ENCODE measurements around the gene MLST8. TPM values are rescaled to one million over a fixed set of nuclear protein-coding genes. Genes with fewer than 3 reads are reported as not detected.

Gene MLST8
- total and polyA plus RNA-seq, 4 donors: 11.1 to 26.7 (median 20.2) TPM

GRCh38 chr16:2171601-2172178 is 33.6 kb upstream of the MLST8 start:
- H3K27ac ChIP-seq (ENCODE audit: low read depth in 1 of 2, low read length in 2 of 2): no peak overlapping the region

GRCh38 chr16:2172688-2173335 is 32.4 kb upstream of the MLST8 start:
- DNase-seq (ENCODE audit: low spot score): no peak
- H3K4me3 ChIP-seq (ENCODE audit: low read depth in 1 of 3, low read length in 3 of 3): no peak overlapping the region
- H3K4me1 ChIP-seq (ENCODE audit: control insufficient read depth in 4 of 4, insufficient read depth in 4 of 4, low read length in 3 of 4): no peaks in the 10 kb centered on the region
- TF ChIP-seq REST (IDR thresholded peaks at IDR 0.05) (no peak), CTCF (IDR thresholded peaks at IDR 0.05; ENCODE audit: low read depth, low read length, missing input control) (no peak), TAF1 (conservative IDR thresholded peaks at IDR 0.05) (no peak), MAX (IDR thresholded peaks at IDR 0.05) (no peak), FOXA2 (IDR thresholded peaks at IDR 0.05) (no peak), EGR1 (IDR thresholded peaks at IDR 0.05; ENCODE audit: low read depth in 2 of 2) (no peak), RXRA (IDR thresholded peaks at IDR 0.05) (no peak), YY1 (IDR thresholded peaks at IDR 0.05) (no peak), HNF4A (conservative IDR thresholded peaks at IDR 0.05) (no peak), ATF3 (IDR thresholded peaks at IDR 0.05) (no peak), RAD21 (IDR thresholded peaks at IDR 0.05) (no peak), HNF4G (IDR thresholded peaks at IDR 0.05) (no peak), SP1 (IDR thresholded peaks at IDR 0.05) (no peak), GABPA (IDR thresholded peaks at IDR 0.05 in 1 of 2, conservative IDR thresholded peaks at IDR 0.05 in 1 of 2) (no peak), JUND (IDR thresholded peaks at IDR 0.05) (no peak), FOXA1 (IDR thresholded peaks at IDR 0.05) (no peak), ZBTB33 (IDR thresholded peaks at IDR 0.05) (no peak)
- no peak overlapping the region for H3K9ac ChIP-seq (ENCODE audit: low read depth in 1 of 2, low read length in 2 of 2)
- H3K27ac ChIP-seq (ENCODE audit: low read depth in 1 of 2, low read length in 2 of 2): no peak overlapping the region
- peaks cover 17 to 67% (median 33%) of the 10 kb centered on the region in 4 donors for H3K36me3 ChIP-seq (ENCODE audit: control insufficient read depth in 4 of 4, insufficient read depth in 3 of 4, low read depth in 1 of 4, low read length in 3 of 4)
- H3K9me3 ChIP-seq (ENCODE audit: control insufficient read depth in 4 of 4, low read length in 3 of 4): no peaks in the 10 kb centered on the region
- H3K27me3 ChIP-seq (ENCODE audit: control insufficient read depth in 4 of 4, insufficient read depth in 4 of 4, low read length in 3 of 4): no peaks in the 10 kb centered on the region
- 96% methylated on average over 29 of the region's 29 CpGs for WGBS

More at GRCh38 chr16:2171601-2172178, 33.6 kb upstream of the MLST8 start:
- Histone ChIP-seq H3K9me3 (ENCODE audit: control insufficient read depth in 4 of 4, low read length in 3 of 4) (no peaks in the 10 kb centered on the region), H3K36me3 (ENCODE audit: control insufficient read depth in 4 of 4, insufficient read depth in 3 of 4, low read depth in 1 of 4, low read length in 3 of 4) (peaks cover 17 to 62% (median 29%) of the 10 kb centered on the region in 4 donors), H3K4me1 (ENCODE audit: control insufficient read depth in 4 of 4, insufficient read depth in 4 of 4, low read length in 3 of 4) (peaks cover 1 to 10% (median 7%) of the 10 kb centered on the region in 4 donors), H3K27me3 (ENCODE audit: control insufficient read depth in 4 of 4, insufficient read depth in 4 of 4, low read length in 3 of 4) (no peaks in the 10 kb centered on the region), H3K4me3 (ENCODE audit: low read depth in 1 of 3, low read length in 3 of 3) (no peak overlapping the region), H3K9ac (ENCODE audit: low read depth in 1 of 2, low read length in 2 of 2) (no peak overlapping the region)
- 93% methylated on average over 28 of the region's 28 CpGs for WGBS
- TF ChIP-seq ZBTB33 (IDR thresholded peaks at IDR 0.05) (no peak), HNF4G (IDR thresholded peaks at IDR 0.05) (no peak), HNF4A (conservative IDR thresholded peaks at IDR 0.05) (no peak), FOXA1 (IDR thresholded peaks at IDR 0.05) (no peak), JUND (IDR thresholded peaks at IDR 0.05) (no peak), NR2F2 (IDR thresholded peaks at IDR 0.05) (no peak)
- DNase-seq (ENCODE audit: low spot score): no peak

All from liver (tissue), 9 donors.